Esophagus muscularis mucosa (tissue), 4 donors: ENCODE measurements around the gene SCUBE2.

Experiments used
- CTCF ChIP-seq, 3 experiments: fragments of 200-600 bp in 2 of 3; fragments of 450-650 bp in 1 of 3; sonication (generic) in 2 of 3; IDR thresholded peaks; one replicate each; pipeline ENCODE4 v1.5.1; 2017 to 2019; ENCODE audit warnings: antibody characterized with exemption in 3 of 3, mild to moderate bottlenecking in 2 of 3, moderate library complexity in 1 of 3
- EP300 ChIP-seq: sonication (generic); formaldehyde crosslinking; IDR thresholded peaks from one replicate; pipeline ENCODE4 v1.6.1; 2017; ENCODE audit warnings: antibody characterized with exemption
- POLR2A ChIP-seq: fragments of 450-650 bp; IDR thresholded peaks from one replicate; pipeline ENCODE4 v1.6.1; 2017; ENCODE audit warnings: antibody characterized with exemption, moderate library complexity, mild to moderate bottlenecking, low read depth
- POLR2AphosphoS5 ChIP-seq, 2 donors: sonication (generic); formaldehyde crosslinking; IDR thresholded peaks; one replicate each; pipeline ENCODE4 v1.6.1; 2017; ENCODE audit warnings: antibody characterized with exemption in 2 of 2

DNA sequence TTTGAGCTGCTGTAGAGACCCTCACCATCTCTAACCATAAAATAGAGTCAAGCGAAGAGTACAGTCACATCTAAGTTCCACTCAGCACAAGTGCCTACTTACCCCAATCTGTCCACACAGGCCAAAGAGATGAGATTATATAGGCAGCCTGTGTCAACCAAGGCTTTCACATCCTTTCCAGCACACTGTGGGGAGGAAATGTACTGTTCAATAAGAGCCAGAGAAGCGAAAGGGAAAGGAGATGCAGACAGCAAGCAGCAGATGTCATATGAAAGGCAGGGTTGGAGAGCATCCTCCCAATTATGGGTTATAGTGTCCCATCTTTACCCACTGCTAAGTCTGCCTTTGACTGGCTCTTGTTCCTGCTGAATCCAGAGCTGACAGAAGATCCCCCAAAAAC, 104.0 kb downstream of the SCUBE2 start:
- TF ChIP-seq CTCF (IDR thresholded peaks at IDR 0.05): no peak
- TF ChIP-seq POLR2A: no peak
- no peak for TF ChIP-seq POLR2AphosphoS5 (IDR thresholded peaks at IDR 0.05)
- no peak for TF ChIP-seq EP300
